HG03108 (cell line): Measurements from ENCODE around the gene TMUB1.

Experiments
- ATAC-seq: cut with Tn5 transposase; IDR thresholded peaks from one replicate; pipeline ENCODE4 v1.9.1; 2021; ENCODE audit warnings: moderate library complexity; ENCODE audit not compliant: unreplicated experiment

Gene TMUB1

DNA sequence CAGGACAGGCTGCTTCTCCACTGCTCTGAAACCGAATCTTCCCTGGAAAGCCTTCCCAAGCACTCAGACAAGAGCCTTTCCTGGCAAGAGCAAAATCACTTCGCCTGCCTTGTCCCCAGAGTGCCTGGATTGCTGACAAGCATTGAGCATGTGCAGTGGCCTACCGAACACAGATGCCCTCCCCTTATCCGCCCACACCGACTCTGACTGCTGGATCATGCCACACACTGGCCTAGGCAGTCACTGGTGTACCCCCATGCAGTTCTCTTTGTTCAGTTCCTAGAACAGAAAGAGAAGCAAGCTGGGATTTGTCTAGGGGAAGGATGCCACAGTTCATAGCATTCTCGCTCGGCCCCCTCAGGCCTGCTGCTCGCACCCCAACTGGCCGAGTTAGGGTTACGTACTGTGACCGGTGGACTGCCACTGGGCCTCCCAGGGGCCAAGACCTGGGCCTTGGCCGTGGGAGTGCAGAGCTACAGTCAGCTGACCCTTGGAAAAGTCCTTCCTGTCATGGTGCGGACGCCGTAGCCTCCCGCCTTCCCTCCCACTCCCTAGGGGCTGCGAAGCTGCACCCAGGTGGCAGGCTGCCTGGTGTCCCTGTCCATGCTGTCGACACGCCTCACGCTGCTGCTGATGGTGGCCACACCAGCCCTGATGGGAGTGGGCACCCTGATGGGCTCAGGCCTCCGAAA, 48.1 kb downstream of the TMUB1 start:
- ATAC-seq: no peak

DNA sequence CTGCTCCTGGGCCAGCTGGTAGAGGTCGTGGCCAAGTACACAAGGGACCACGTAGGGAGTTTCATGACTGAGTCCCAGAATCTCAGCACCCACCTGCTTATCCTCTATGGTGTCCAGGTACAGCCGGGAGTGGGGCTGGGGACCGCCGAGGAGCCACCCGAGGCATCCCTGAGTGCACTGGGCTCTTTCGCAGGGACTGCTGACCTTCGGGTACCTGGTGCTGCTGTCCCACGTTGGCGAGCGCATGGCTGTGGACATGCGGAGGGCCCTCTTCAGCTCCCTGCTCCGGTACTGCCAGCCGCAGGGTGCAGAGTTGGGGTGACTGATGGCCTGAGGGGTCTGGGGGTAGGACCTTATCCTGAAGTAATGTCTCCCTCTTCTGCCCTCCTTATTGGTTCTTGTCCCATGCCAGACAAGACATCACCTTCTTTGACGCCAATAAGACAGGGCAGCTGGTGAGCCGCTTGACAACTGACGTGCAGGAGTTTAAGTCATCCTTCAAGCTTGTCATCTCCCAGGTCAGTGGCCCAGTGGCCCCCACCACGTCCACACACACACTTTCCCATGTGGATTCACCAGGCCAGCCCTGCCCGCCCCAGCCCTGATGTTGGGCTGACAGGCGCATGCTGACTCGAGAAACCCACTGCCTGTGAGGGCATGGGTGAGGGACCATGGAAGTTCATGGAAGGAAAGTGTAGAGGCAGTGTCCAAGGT, 48.8 kb downstream of the TMUB1 start:
- ATAC-seq: no peak

DNA sequence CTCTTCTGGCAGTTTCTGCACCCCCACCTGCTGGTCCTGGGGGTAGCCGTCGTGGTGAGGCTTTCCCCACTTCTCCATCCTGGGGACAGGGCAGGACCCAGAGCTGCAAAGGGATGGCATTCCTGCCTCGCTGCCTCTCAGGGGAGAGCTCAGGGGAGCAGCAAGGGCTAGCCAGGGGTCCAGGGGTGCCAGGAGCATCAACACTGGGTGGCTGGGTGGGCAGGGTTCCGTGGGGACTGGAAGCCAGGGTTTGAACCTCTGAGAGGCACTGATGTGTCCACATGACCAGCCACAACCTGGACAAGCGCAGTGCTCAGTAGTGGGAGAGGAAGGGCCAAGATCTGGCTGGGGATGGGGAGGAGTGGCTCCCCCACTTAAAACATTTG, 49.4 kb downstream of the TMUB1 start:
- ATAC-seq: no peak

DNA sequence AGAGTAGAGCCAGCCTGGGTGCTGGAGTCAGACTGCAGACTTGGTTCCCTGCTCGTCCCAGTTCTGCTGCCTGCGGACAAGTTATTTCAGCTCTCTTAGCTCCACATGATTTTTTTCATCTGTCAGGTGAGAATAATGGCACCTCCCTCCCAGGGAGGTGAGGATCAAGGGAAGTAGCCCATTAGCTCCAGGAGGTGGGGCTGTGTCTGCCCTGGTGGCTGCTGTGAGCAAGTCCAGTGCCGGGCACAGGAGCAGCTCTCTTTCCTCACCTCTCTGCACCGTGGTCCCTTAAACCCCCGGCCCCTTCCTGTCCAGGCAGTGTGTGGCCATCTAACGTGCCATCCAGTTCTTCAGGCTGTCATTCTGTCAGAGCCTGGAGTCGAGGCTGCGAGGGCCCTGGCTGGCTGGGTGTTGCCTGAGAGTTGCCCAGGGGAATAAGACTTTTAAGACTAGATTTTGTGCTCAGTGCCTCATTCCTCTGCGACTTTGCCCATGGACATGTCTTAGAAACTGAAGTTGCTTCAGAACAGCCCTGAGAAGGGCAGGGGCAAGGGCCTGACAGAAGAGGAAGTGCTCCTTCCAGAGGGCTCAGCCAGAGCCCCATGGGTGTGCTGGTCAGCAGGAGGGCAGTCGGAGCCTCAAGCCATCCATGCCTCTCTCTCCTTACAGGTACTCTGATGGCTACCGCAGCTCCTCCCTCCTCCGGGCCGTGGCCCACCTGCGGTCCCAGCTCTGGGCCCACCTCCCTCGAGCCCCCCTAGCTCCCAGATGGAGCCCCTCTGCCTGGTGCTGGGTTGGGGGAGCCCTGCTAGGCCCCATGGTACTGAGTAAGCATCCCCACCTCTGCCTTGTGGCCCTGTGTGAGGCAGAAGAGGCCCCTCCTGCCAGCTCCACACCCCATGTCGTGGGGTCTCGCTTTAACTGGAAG, 50.1 kb downstream of the TMUB1 start:
- no peak for ATAC-seq
